CD4-positive, alpha-beta T cell treated with Interleukin-15 for 1 hour (primary cell): ENCODE results near the gene CDCA4.
A peak's percentile ranks its signal among the peaks of the same experiment; 100 is the strongest.

Source experiments
- DNase-seq: peaks from one replicate; pipeline ENCODE4 v3.0.0-alpha.2; 2020

The CDCA4 gene

GRCh38 chr14:105012171-105012985 is 8.5 kb downstream of the CDCA4 start:
- DNase-seq: peak; percentile 5

GRCh38 chr14:105011312-105011990 is 9.4 kb downstream of the CDCA4 start:
- no peak for DNase-seq

- DNase-seq: no peak
These were observed 10.0 kb downstream of the CDCA4 start for GRCh38 chr14:105010891-105011291.

- DNase-seq: no peak
These were observed 10.8 kb downstream of the CDCA4 start for GRCh38 chr14:105010106-105010505.

GRCh38 chr14:105007593-105008264 is 13.2 kb downstream of the CDCA4 start:
- no peak for DNase-seq

- DNase-seq: no peak
These were observed 13.9 kb downstream of the CDCA4 start for GRCh38 chr14:105006831-105007592.

GRCh38 chr14:105005929-105006830 is 14.7 kb downstream of the CDCA4 start:
- peak; percentile 5 for DNase-seq

- peak; percentile 12 for DNase-seq
These were observed 15.5 kb downstream of the CDCA4 start for GRCh38 chr14:105005329-105005928.

- peak; percentile 6 for DNase-seq
These were observed 21.5 kb downstream of the CDCA4 start for GRCh38 chr14:104999361-104999760.

- DNase-seq: no peak
These were observed 22.1 kb downstream of the CDCA4 start for GRCh38 chr14:104998801-104999200.

GRCh38 chr14:104996483-104996882 is 24.4 kb downstream of the CDCA4 start:
- no peak for DNase-seq

GRCh38 chr14:104996032-104996431 is 24.9 kb downstream of the CDCA4 start:
- no peak for DNase-seq

GRCh38 chr14:104994978-104995377 is 25.9 kb downstream of the CDCA4 start:
- DNase-seq: no peak

- no peak for DNase-seq
These were observed 26.9 kb downstream of the CDCA4 start for GRCh38 chr14:104993808-104994591.

- no peak for DNase-seq
These were observed 27.6 kb downstream of the CDCA4 start for GRCh38 chr14:104993306-104993705.

- no peak for DNase-seq
These were observed 28.4 kb downstream of the CDCA4 start for GRCh38 chr14:104992501-104992900.

GRCh38 chr14:104991896-104992230 is 29.0 kb downstream of the CDCA4 start:
- no peak for DNase-seq

GRCh38 chr14:104989951-104990303 is 31.0 kb downstream of the CDCA4 start:
- no peak for DNase-seq

- no peak for DNase-seq
These were observed 31.5 kb downstream of the CDCA4 start for GRCh38 chr14:104989236-104989950.

GRCh38 chr14:104986487-104987164 is 34.3 kb downstream of the CDCA4 start:
- no peak for DNase-seq
